ENCODE data around the gene NEK4. TPM values are rescaled to one million over a fixed set of nuclear protein-coding genes. Genes with fewer than 3 reads are reported as not detected.

Gene NEK4
- total and polyA plus RNA-seq, 2 of the 13 experiments (the other 11 are each of a cell fraction or from before 2014, with no cell fraction given) = 16.5 to 38.0 TPM

DNA sequence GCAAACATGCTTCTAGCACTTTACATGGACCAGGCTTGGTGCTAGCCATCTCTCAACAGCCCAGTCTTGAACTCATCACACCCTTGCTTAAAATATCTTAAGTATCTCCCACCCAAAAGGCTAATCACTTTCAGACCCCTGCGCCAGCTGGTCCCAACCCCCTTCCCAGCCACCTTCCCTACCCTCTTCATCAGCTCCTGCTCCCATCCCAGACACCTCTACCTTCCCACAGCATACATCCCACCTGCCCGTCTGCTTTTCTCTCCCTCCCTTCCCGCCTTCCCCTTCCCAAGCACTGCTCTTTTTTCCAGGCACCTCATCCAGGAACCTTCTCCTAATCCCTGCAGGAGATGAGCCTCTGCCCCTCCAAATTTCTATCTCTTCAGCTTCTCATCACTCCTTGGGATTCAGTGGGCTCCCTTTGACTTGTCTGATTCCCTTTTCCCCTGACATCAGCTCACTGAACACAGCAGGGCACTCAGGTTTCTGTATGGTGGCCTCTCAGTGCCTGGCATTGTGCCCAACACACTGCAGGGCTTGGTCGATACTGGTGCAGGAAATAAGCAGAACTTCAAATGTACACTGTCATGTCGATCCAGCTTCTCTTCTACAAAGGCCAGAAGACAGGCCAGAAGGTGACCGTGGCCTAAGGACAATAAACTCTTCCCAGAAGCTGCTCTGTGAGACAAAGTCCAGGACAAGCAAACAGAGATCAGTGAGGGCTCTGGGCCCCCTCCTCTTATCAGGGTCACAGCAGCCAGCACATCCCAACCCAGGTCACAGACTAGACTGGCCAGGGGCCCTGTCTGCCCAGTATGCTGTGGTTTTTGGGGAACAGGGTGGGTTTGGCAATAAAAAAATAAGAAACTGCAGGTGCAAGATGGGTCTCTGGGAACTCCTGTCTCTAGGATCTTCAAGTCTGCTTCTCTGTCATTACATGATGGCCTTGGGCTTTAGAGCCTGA lies 4.4 kb upstream of the NEK4 start (continued):
- TF ChIP-seq, protein P1, sequence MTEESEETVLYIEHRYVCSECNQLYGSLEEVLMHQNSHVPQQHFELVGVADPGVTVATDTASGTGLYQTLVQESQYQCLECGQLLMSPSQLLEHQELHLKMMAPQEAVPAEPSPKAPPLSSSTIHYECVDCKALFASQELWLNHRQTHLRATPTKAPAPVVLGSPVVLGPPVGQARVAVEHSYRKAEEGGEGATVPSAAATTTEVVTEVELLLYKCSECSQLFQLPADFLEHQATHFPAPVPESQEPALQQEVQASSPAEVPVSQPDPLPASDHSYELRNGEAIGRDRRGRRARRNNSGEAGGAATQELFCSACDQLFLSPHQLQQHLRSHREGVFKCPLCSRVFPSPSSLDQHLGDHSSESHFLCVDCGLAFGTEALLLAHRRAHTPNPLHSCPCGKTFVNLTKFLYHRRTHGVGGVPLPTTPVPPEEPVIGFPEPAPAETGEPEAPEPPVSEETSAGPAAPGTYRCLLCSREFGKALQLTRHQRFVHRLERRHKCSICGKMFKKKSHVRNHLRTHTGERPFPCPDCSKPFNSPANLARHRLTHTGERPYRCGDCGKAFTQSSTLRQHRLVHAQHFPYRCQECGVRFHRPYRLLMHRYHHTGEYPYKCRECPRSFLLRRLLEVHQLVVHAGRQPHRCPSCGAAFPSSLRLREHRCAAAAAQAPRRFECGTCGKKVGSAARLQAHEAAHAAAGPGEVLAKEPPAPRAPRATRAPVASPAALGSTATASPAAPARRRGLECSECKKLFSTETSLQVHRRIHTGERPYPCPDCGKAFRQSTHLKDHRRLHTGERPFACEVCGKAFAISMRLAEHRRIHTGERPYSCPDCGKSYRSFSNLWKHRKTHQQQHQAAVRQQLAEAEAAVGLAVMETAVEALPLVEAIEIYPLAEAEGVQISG (CRISPR knock-in tag; IDR thresholded peaks at IDR 0.05) = peak; percentile 96
- TF ChIP-seq, protein P2, sequence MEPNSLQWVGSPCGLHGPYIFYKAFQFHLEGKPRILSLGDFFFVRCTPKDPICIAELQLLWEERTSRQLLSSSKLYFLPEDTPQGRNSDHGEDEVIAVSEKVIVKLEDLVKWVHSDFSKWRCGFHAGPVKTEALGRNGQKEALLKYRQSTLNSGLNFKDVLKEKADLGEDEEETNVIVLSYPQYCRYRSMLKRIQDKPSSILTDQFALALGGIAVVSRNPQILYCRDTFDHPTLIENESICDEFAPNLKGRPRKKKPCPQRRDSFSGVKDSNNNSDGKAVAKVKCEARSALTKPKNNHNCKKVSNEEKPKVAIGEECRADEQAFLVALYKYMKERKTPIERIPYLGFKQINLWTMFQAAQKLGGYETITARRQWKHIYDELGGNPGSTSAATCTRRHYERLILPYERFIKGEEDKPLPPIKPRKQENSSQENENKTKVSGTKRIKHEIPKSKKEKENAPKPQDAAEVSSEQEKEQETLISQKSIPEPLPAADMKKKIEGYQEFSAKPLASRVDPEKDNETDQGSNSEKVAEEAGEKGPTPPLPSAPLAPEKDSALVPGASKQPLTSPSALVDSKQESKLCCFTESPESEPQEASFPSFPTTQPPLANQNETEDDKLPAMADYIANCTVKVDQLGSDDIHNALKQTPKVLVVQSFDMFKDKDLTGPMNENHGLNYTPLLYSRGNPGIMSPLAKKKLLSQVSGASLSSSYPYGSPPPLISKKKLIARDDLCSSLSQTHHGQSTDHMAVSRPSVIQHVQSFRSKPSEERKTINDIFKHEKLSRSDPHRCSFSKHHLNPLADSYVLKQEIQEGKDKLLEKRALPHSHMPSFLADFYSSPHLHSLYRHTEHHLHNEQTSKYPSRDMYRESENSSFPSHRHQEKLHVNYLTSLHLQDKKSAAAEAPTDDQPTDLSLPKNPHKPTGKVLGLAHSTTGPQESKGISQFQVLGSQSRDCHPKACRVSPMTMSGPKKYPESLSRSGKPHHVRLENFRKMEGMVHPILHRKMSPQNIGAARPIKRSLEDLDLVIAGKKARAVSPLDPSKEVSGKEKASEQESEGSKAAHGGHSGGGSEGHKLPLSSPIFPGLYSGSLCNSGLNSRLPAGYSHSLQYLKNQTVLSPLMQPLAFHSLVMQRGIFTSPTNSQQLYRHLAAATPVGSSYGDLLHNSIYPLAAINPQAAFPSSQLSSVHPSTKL (CRISPR knock-in tag; IDR thresholded peaks at IDR 0.05) = peak; percentile 93
- TF ChIP-seq RFXAP (CRISPR knock-in tag; IDR thresholded peaks at IDR 0.05; ENCODE audit: borderline replicate concordance) = peak; percentile 15; the same call in 1 of the 2 replicates
- no peak; the same call in 1 of the 2 replicates for TF ChIP-seq SMC3 (IDR thresholded peaks at IDR 0.05; ENCODE audit: low read length)
- 0 out of 2 replicates have a peak, but pooled peaks have one; percentile 41 for TF ChIP-seq ZNF451 (CRISPR knock-in tag; IDR thresholded peaks at IDR 0.05)
- TF ChIP-seq POGZ (CRISPR knock-in tag; IDR thresholded peaks at IDR 0.05) = peak; percentile 66; the same call in 1 of the 2 replicates
- TF ChIP-seq, protein P3, sequence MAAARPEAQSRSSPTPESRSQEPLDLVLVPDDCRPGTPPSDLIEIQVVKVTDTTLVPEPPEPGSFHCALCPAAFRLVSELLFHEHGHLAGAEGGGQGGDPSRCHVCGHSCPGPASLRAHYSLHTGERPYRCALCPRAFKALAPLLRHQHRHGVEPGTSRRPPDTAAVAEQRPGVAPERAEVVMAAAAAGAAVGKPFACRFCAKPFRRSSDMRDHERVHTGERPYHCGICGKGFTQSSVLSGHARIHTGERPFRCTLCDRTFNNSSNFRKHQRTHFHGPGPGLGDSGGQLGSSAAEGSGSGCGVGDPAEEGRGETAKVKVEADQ (CRISPR knock-in tag; IDR thresholded peaks at IDR 0.05; ENCODE audit: borderline replicate concordance) = peak; percentile 71; the same call in 1 of the 2 replicates
- no peak for TF ChIP-seq BHLHE40 (IDR thresholded peaks at IDR 0.05; ENCODE audit: low read length)
- no peak for TF ChIP-seq HNRNPLL (IDR thresholded peaks at IDR 0.05; ENCODE audit: low read depth, low read length, poor library complexity, severe bottlenecking)
- no peak for TF ChIP-seq ZFP62 (CRISPR knock-in tag; IDR thresholded peaks at IDR 0.05)
- no peak for TF ChIP-seq ZNF496 (CRISPR knock-in tag; IDR thresholded peaks at IDR 0.05; ENCODE audit: insufficient replicate concordance)
- TF ChIP-seq, protein P4, sequence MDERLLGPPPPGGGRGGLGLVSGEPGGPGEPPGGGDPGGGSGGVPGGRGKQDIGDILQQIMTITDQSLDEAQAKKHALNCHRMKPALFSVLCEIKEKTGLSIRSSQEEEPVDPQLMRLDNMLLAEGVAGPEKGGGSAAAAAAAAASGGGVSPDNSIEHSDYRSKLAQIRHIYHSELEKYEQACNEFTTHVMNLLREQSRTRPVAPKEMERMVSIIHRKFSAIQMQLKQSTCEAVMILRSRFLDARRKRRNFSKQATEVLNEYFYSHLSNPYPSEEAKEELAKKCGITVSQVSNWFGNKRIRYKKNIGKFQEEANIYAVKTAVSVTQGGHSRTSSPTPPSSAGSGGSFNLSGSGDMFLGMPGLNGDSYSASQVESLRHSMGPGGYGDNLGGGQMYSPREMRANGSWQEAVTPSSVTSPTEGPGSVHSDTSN (CRISPR knock-in tag; IDR thresholded peaks at IDR 0.05) = no peak
- no peak for TF ChIP-seq FOXM1 (CRISPR knock-in tag; IDR thresholded peaks at IDR 0.05)
- TF ChIP-seq, protein P5, sequence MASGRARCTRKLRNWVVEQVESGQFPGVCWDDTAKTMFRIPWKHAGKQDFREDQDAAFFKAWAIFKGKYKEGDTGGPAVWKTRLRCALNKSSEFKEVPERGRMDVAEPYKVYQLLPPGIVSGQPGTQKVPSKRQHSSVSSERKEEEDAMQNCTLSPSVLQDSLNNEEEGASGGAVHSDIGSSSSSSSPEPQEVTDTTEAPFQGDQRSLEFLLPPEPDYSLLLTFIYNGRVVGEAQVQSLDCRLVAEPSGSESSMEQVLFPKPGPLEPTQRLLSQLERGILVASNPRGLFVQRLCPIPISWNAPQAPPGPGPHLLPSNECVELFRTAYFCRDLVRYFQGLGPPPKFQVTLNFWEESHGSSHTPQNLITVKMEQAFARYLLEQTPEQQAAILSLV (CRISPR knock-in tag; IDR thresholded peaks at IDR 0.05; ENCODE audit: borderline replicate concordance) = 0 out of 2 replicates have a peak, but pooled peaks have one; percentile 57
- TF ChIP-seq, protein P6, sequence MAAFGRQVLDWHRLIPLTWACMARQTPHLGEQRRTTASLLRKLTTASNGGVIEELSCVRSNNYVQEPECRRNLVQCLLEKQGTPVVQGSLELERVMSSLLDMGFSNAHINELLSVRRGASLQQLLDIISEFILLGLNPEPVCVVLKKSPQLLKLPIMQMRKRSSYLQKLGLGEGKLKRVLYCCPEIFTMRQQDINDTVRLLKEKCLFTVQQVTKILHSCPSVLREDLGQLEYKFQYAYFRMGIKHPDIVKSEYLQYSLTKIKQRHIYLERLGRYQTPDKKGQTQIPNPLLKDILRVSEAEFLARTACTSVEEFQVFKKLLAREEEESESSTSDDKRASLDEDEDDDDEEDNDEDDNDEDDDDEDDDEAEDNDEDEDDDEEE (CRISPR knock-in tag; IDR thresholded peaks at IDR 0.05) = no peak
- TF ChIP-seq REXO4 (CRISPR knock-in tag; IDR thresholded peaks at IDR 0.05; ENCODE audit: borderline replicate concordance) = no peak
- TF ChIP-seq TMF1 (CRISPR knock-in tag; IDR thresholded peaks at IDR 0.05; ENCODE audit: low read depth) = no peak

All from HepG2 (cell line).